NCI-H524 (cell line): Measurements from ENCODE around the gene MEPCE.

Experiments used
- DNase-seq, 2 experiments: peaks; one replicate each; lab custom pipeline; 2025; lab: John Stamatoyannopoulos, UW

The MEPCE gene

GRCh38 chr7:100406767-100407166 lies 22.9 kb upstream of the MEPCE start:
- DNase-seq: no peak

- peak in 1 of 2 experiments; percentile 53 for DNase-seq
Observed at GRCh38 chr7:100407285-100408180, 22.1 kb upstream of the MEPCE start.

GRCh38 chr7:100411101-100411500 lies 18.5 kb upstream of the MEPCE start:
- DNase-seq: no peak

- no peak for DNase-seq
Observed at GRCh38 chr7:100413346-100413745, 16.3 kb upstream of the MEPCE start.

- DNase-seq: no peak
Observed at GRCh38 chr7:100413889-100414288, 15.7 kb upstream of the MEPCE start.

- no peak for DNase-seq
Observed at GRCh38 chr7:100415448-100415847, 14.2 kb upstream of the MEPCE start.

- no peak for DNase-seq
Observed at GRCh38 chr7:100418930-100419659, 10.5 kb upstream of the MEPCE start.

- no peak for DNase-seq
Observed at GRCh38 chr7:100419660-100420226, 9.9 kb upstream of the MEPCE start.

GRCh38 chr7:100423315-100423714 lies 6.3 kb upstream of the MEPCE start:
- no peak for DNase-seq

- no peak for DNase-seq
Observed at GRCh38 chr7:100425347-100425746, 4.3 kb upstream of the MEPCE start.

GRCh38 chr7:100426516-100426915 lies 3.1 kb upstream of the MEPCE start:
- DNase-seq: no peak

- DNase-seq: no peak
Observed at GRCh38 chr7:100427762-100428198, 1.9 kb upstream of the MEPCE start.

GRCh38 chr7:100428199-100428966 lies 1.2 kb upstream of the MEPCE start, which contains the start of gene ZCWPW1:
Gene ZCWPW1 (minus strand): TSS chr7:100428703. CDS start chr7:100420649, 8,054 bp downstream.
- peak; percentile 90 to 95 for DNase-seq

- peak; percentile 97 to 99 for DNase-seq
Observed at GRCh38 chr7:100428967-100429636, 529 bp upstream of the MEPCE start.

- no peak for DNase-seq
Observed at GRCh38 chr7:100430493-100431285, 1.1 kb downstream of the MEPCE start.

GRCh38 chr7:100431286-100431735 lies 1.7 kb downstream of the MEPCE start:
- DNase-seq: no peak

- no peak for DNase-seq
Observed at GRCh38 chr7:100432053-100432452, 2.4 kb downstream of the MEPCE start.

GRCh38 chr7:100432621-100433275 lies 3.1 kb downstream of the MEPCE start:
- DNase-seq: no peak

- no peak for DNase-seq
Observed at GRCh38 chr7:100433276-100433591, 3.6 kb downstream of the MEPCE start.
